ENCODE results near the gene NCKAP5. TPM values are rescaled to one million over a fixed set of nuclear protein-coding genes. Genes with fewer than 3 reads are reported as not detected.

Gene NCKAP5
- total and polyA plus RNA-seq, 2 experiments from 2014 or later, result 2.2 to 5.5 TPM

DNA sequence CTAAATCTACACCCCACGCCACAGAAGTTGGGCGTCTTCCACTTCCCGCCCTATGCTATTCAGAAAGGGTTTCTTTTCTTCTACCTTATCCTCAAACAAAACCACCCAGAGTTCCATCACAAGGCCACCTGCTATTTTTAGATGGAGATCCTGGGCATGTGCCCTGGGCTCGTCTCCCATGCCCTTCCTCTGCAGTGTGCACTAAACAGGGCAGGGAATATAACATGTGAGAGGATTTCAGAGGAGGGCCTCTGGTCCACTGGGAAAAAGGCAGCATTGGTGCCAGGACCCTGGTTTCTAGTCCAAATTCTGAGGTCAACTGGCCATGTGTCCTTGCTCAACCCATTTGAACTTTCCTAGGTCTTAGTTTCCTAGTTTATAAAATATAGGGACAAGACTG is 320.0 kb downstream of the NCKAP5 start:
- no peak overlapping the region for H3K4me3 ChIP-seq
- TF ChIP-seq, protein P1, sequence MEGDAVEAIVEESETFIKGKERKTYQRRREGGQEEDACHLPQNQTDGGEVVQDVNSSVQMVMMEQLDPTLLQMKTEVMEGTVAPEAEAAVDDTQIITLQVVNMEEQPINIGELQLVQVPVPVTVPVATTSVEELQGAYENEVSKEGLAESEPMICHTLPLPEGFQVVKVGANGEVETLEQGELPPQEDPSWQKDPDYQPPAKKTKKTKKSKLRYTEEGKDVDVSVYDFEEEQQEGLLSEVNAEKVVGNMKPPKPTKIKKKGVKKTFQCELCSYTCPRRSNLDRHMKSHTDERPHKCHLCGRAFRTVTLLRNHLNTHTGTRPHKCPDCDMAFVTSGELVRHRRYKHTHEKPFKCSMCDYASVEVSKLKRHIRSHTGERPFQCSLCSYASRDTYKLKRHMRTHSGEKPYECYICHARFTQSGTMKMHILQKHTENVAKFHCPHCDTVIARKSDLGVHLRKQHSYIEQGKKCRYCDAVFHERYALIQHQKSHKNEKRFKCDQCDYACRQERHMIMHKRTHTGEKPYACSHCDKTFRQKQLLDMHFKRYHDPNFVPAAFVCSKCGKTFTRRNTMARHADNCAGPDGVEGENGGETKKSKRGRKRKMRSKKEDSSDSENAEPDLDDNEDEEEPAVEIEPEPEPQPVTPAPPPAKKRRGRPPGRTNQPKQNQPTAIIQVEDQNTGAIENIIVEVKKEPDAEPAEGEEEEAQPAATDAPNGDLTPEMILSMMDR (IDR thresholded peaks at IDR 0.05; ENCODE audit: poor library complexity), result no peak
- TF ChIP-seq EZH2phosphoT487 (IDR thresholded peaks at IDR 0.05; ENCODE audit: low read depth, severe bottlenecking, unreplicated experiment), result no peak
- no peak for TF ChIP-seq EZH2 (IDR thresholded peaks at IDR 0.05; ENCODE audit: borderline replicate concordance)
- DNase-seq (ENCODE audit: low spot score), result no peak
- no peaks in the 10 kb centered on the region for H3K9me2 ChIP-seq (replicated peaks; ENCODE audit: insufficient read depth)
- no peaks in the 10 kb centered on the region for H3K79me2 ChIP-seq
- H3K4me2 ChIP-seq, result no peak overlapping the region
- H3K36me3 ChIP-seq (replicated peaks; ENCODE audit: insufficient read depth, low read depth), result no peaks in the 10 kb centered on the region
- no peaks in the 10 kb centered on the region for H3K9me3 ChIP-seq (ENCODE audit: low read depth)
- no peaks in the 10 kb centered on the region for H3K27me3 ChIP-seq
- no peaks in the 10 kb centered on the region for H3K4me1 ChIP-seq (ENCODE audit: insufficient read depth)
- H2AFZ ChIP-seq, result no peak overlapping the region
- H4K20me1 ChIP-seq (ENCODE audit: insufficient read depth, poor library complexity, severe bottlenecking), result no peaks in the 10 kb centered on the region
- H3K27ac ChIP-seq, result no peak overlapping the region
- WGBS (ENCODE audit: low lambda C conversion rate, missing lambda C conversion rate), result 93% methylated on average over 4 of the region's 4 CpGs

DNA sequence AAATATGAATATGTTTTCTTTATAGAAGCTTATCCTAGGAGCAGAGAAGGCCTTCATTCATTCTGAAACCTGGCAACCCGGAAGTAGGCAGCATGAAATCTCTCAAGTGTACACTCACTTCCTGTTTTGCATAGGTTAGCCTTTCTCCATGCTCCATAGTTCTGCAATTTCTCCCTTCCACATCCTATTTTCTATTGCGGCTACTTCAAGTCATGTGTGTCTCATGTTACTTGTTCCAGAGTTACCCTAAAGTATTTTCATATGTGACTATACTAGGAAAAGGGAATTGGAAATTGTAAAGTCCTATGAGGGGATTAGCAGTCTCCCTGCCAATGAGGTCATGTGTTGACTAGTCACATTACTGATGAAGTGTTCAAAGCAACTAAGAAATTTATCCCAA is 320.6 kb downstream of the NCKAP5 start:
- TF ChIP-seq EZH2phosphoT487 (IDR thresholded peaks at IDR 0.05; ENCODE audit: low read depth, severe bottlenecking, unreplicated experiment) (no peak), EZH2 (IDR thresholded peaks at IDR 0.05; ENCODE audit: borderline replicate concordance) (no peak)
- TF ChIP-seq, protein P1 (IDR thresholded peaks at IDR 0.05; ENCODE audit: poor library complexity), result no peak
- no peak for DNase-seq (ENCODE audit: low spot score)
- Histone ChIP-seq H4K20me1 (ENCODE audit: insufficient read depth, poor library complexity, severe bottlenecking) (no peaks in the 10 kb centered on the region), H3K27ac (no peak overlapping the region), H3K4me3 (no peak overlapping the region), H3K79me2 (no peaks in the 10 kb centered on the region), H3K27me3 (no peaks in the 10 kb centered on the region), H3K4me2 (no peak overlapping the region), H3K9me2 (replicated peaks; ENCODE audit: insufficient read depth) (no peaks in the 10 kb centered on the region), H3K4me1 (ENCODE audit: insufficient read depth) (no peaks in the 10 kb centered on the region), H2AFZ (no peak overlapping the region), H3K9me3 (ENCODE audit: low read depth) (no peaks in the 10 kb centered on the region), H3K36me3 (replicated peaks; ENCODE audit: insufficient read depth, low read depth) (no peaks in the 10 kb centered on the region)
- 89% methylated on average over 2 of the region's 2 CpGs for WGBS (ENCODE audit: low lambda C conversion rate, missing lambda C conversion rate)

DNA sequence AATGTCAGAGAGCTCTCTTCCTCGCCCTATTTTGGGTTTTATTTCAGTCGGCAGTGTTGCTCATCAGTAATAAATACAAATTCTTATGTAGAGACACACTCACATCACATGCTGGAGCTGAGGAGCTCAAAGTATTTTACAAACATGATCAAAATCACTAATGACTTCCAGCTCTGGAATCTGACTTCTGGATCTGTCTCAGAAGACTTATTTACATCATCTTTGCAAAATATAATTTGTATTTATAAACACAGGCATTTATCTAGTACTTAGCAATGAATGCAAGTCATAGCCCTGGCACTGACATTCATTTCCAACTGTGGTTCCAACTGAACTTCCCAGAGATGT is 327.1 kb downstream of the NCKAP5 start:
- H3K4me1 ChIP-seq (ENCODE audit: insufficient read depth), result no peaks in the 10 kb centered on the region
- no peak overlapping the region for H3K4me3 ChIP-seq
- no peaks in the 10 kb centered on the region for H3K27me3 ChIP-seq
- H3K27ac ChIP-seq, result no peak overlapping the region
- 68% methylated on average over 2 of the region's 2 CpGs for WGBS (ENCODE audit: low lambda C conversion rate, missing lambda C conversion rate)
- H3K9me3 ChIP-seq (ENCODE audit: low read depth), result no peaks in the 10 kb centered on the region
- H3K79me2 ChIP-seq, result no peaks in the 10 kb centered on the region
- no peaks in the 10 kb centered on the region for H3K9me2 ChIP-seq (replicated peaks; ENCODE audit: insufficient read depth)
- no peaks in the 10 kb centered on the region for H4K20me1 ChIP-seq (ENCODE audit: insufficient read depth, poor library complexity, severe bottlenecking)
- H2AFZ ChIP-seq, result no peak overlapping the region
- TF ChIP-seq EZH2phosphoT487 (IDR thresholded peaks at IDR 0.05; ENCODE audit: low read depth, severe bottlenecking, unreplicated experiment), result no peak
- TF ChIP-seq, protein P1 (IDR thresholded peaks at IDR 0.05; ENCODE audit: poor library complexity), result no peak
- TF ChIP-seq EZH2 (IDR thresholded peaks at IDR 0.05; ENCODE audit: borderline replicate concordance), result no peak
- H3K4me2 ChIP-seq, result peak overlapping the region; percentile 4
- H3K36me3 ChIP-seq (replicated peaks; ENCODE audit: insufficient read depth, low read depth), result no peaks in the 10 kb centered on the region
- no peak for DNase-seq (ENCODE audit: low spot score)
